HL-60 (cell line): ENCODE data around the gene FAM107B.

Experiments
- DNase-seq, 2 experiments: peaks; one replicate each; pipeline ENCODE4 v3.0.0-alpha.2; 2010 to 2020; ENCODE audit warnings: low read depth in 1 of 2, low spot score in 1 of 2
- H3K27ac ChIP-seq: fragments of 250-450 bp; sonication (Bioruptor Pico); replicated peaks from 2 replicates; pipeline ENCODE4 v1.5.1; 2020; ENCODE audit warnings: mild to moderate bottlenecking, moderate library complexity
- H3K27me3 ChIP-seq: fragments of 250-450 bp; sonication (Bioruptor Pico); 2 replicates; pipeline ENCODE4 v1.5.1; 2021; ENCODE audit warnings: mild to moderate bottlenecking, moderate library complexity; ENCODE audit not compliant: insufficient read depth, poor library complexity, severe bottlenecking
- H3K4me3 ChIP-seq: replicated peaks from 2 replicates; pipeline ENCODE4 v1.5.1; 2011; ENCODE audit warnings: mild to moderate bottlenecking, control low read depth, low read length; ENCODE audit not compliant: insufficient read depth
- GABPA ChIP-seq: IDR thresholded peaks from 2 replicates; pipeline ENCODE4 v1.6.1; 2012; ENCODE audit warnings: low read depth
- POLR2AphosphoS5 ChIP-seq: IDR thresholded peaks from 2 replicates; pipeline ENCODE4 v1.6.1; 2012; ENCODE audit warnings: low read depth
- SPI1 ChIP-seq: IDR thresholded peaks from 2 replicates; pipeline ENCODE4 v1.6.1; 2012; ENCODE audit warnings: low read depth, mild to moderate bottlenecking, borderline replicate concordance
- TF ChIP-seq, protein P1 (sequence below): IDR thresholded peaks from 2 replicates; pipeline ENCODE4 v1.6.1; 2012; ENCODE audit warnings: low read depth; ENCODE audit not compliant: insufficient replicate concordance
- TF ChIP-seq, protein P2 (sequence below): IDR thresholded peaks from one replicate; pipeline ENCODE4 v1.5.1; 2011; ENCODE audit warnings: low read length, control low read depth, inconsistent platforms; ENCODE audit not compliant: insufficient read depth

The FAM107B gene

DNA sequence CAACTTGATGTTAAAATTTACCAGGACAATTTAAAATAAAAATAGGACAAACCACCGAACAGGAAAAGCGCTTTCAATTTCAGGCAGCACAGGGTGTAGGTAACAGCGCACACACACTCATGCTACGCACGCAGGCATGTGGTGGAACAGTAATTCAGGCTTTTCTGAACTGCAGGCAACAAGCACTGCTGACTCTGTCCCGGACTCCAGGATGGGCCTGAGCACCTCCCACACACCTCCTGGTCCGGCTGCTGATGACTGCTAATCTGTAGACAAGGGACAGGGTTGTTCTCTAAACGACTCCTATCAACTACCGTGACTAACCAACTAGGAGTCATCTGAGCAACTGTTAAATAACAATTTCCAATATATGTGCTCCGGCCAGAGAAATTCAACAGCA is 251.4 kb downstream of the FAM107B start:
- no peaks in the 10 kb centered on the region for H3K27me3 ChIP-seq
- no peak overlapping the region for H3K4me3 ChIP-seq
- TF ChIP-seq GABPA = no peak
- no peak for TF ChIP-seq POLR2AphosphoS5
- TF ChIP-seq, protein P1, sequence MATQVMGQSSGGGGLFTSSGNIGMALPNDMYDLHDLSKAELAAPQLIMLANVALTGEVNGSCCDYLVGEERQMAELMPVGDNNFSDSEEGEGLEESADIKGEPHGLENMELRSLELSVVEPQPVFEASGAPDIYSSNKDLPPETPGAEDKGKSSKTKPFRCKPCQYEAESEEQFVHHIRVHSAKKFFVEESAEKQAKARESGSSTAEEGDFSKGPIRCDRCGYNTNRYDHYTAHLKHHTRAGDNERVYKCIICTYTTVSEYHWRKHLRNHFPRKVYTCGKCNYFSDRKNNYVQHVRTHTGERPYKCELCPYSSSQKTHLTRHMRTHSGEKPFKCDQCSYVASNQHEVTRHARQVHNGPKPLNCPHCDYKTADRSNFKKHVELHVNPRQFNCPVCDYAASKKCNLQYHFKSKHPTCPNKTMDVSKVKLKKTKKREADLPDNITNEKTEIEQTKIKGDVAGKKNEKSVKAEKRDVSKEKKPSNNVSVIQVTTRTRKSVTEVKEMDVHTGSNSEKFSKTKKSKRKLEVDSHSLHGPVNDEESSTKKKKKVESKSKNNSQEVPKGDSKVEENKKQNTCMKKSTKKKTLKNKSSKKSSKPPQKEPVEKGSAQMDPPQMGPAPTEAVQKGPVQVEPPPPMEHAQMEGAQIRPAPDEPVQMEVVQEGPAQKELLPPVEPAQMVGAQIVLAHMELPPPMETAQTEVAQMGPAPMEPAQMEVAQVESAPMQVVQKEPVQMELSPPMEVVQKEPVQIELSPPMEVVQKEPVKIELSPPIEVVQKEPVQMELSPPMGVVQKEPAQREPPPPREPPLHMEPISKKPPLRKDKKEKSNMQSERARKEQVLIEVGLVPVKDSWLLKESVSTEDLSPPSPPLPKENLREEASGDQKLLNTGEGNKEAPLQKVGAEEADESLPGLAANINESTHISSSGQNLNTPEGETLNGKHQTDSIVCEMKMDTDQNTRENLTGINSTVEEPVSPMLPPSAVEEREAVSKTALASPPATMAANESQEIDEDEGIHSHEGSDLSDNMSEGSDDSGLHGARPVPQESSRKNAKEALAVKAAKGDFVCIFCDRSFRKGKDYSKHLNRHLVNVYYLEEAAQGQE = no peak
- TF ChIP-seq, protein P2, sequence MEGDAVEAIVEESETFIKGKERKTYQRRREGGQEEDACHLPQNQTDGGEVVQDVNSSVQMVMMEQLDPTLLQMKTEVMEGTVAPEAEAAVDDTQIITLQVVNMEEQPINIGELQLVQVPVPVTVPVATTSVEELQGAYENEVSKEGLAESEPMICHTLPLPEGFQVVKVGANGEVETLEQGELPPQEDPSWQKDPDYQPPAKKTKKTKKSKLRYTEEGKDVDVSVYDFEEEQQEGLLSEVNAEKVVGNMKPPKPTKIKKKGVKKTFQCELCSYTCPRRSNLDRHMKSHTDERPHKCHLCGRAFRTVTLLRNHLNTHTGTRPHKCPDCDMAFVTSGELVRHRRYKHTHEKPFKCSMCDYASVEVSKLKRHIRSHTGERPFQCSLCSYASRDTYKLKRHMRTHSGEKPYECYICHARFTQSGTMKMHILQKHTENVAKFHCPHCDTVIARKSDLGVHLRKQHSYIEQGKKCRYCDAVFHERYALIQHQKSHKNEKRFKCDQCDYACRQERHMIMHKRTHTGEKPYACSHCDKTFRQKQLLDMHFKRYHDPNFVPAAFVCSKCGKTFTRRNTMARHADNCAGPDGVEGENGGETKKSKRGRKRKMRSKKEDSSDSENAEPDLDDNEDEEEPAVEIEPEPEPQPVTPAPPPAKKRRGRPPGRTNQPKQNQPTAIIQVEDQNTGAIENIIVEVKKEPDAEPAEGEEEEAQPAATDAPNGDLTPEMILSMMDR = no peak
- no peak for TF ChIP-seq SPI1
- no peak overlapping the region for H3K27ac ChIP-seq
- DNase-seq = no peak

DNA sequence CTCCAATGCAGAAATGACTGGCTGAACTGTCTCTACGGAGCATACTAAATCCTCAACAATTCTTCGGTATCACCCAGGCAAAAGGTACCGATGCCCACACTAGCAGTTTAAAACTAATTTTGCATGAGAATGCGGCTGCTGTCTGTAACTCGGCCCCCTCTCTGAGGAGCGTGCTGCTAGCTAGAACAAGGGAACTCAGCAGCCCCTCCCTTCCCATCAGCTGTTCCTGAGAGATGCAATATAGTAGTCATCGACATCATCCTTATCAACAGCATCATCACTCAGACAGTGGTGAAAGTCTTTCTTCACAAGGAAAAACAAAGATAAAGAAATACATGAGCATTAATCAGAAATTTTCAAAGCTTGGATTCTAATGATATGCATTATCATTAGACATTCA is 254.9 kb downstream of the FAM107B start:
- DNase-seq = no peak
- TF ChIP-seq, protein P2 = no peak
- TF ChIP-seq, protein P1 = no peak
- TF ChIP-seq POLR2AphosphoS5 = no peak
- Histone ChIP-seq H3K4me3 (no peak overlapping the region), H3K27ac (no peak overlapping the region), H3K27me3 (no peaks in the 10 kb centered on the region)

DNA sequence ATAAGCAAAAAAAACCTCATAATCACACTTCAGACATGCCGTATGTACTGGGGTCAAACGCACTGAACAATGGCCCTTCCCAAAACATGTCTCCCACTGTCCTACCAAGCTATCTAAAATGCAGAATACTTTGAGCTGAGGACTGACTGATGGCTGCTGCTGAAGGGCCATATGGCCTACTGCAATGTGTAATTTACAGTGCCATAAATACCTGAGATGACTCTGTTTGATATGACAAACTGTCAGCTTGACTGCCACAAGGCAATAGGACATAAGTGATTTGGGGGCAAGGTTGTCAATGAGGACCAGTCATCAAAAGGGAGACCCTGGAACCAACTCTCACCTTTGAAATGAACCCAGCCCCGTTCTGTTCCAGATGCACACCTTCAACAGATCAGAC is 256.5 kb downstream of the FAM107B start:
- H3K4me3 ChIP-seq = no peak overlapping the region
- H3K27me3 ChIP-seq = no peaks in the 10 kb centered on the region
- H3K27ac ChIP-seq = no peak overlapping the region
- no peak for TF ChIP-seq SPI1
- TF ChIP-seq, protein P1 = no peak
- TF ChIP-seq POLR2AphosphoS5 = no peak
- TF ChIP-seq GABPA = no peak
- TF ChIP-seq, protein P2 = no peak
- DNase-seq = no peak
